ENCODE measurements around the gene ACAA1. TPM values are rescaled to one million over a fixed set of nuclear protein-coding genes. Genes with fewer than 3 reads are reported as not detected.

ACAA1 gene
- total and polyA plus RNA-seq, 10 of the 15 experiments (the other 5 are each of a cell fraction or from before 2014, with no cell fraction given), result 5.7 to 85.4 (median 60.6) TPM

DNA sequence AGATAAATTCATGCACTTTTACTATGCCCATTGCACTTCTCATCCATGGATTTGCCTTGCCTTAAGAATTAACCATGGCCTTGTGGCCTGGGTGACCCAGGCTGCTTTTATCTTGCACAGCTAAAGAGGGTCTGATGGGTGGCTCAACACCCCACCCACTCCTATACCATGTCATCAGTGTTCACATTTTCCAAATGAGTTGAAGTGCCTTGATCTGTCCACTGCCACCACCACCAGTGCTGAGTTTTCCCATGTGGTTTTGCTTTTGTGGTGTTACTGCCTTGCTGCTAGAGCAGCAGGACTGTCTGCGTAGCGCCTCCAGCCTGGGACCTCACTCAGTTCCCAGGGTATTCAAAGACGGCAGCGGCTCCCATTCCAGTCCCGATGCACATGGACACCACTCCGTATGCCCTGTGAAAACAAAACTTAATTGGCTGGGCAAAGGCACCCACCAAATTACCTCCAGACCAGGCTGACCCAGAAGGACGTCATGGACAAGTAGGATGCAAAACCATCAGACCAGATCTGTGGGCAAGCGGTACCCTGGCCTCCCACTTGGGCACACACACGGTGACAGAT, 14.1 kb downstream of the ACAA1 start (continued):
- TF ChIP-seq REST (IDR thresholded peaks at IDR 0.05; ENCODE audit: low read depth, low read length), result no peak
- no peak for TF ChIP-seq STAT3 (IDR thresholded peaks at IDR 0.05; ENCODE audit: low read depth, low read length)

- intact Hi-C loops (cut with micrococcal nuclease; ENCODE audit: unreplicated experiment), result no loop called here
Observed at GRCh38 chr3:38121832-38122461, 15.0 kb downstream of the ACAA1 start.

More at GRCh38 chr3:38121832-38122461, 15.0 kb downstream of the ACAA1 start:
- Histone ChIP-seq H2AFZ (ENCODE audit: control insufficient read depth, low read depth, low read length) (no peak overlapping the region), H3K36me3 (ENCODE audit: control insufficient read depth in 2 of 2, insufficient read depth in 2 of 2, low read length in 1 of 2) (peaks cover 21 to 28% of the 10 kb centered on the region in 2 experiments; a peak in 3 of 4 replicates), H4K20me1 (ENCODE audit: control insufficient read depth, insufficient read depth) (no peaks in the 10 kb centered on the region), H3K4me3 (no peak overlapping the region), H3K79me2 (ENCODE audit: control insufficient read depth, insufficient read depth, low read length) (no peaks in the 10 kb centered on the region), H3K27me3 (replicated peaks in 1 of 2; ENCODE audit: control insufficient read depth in 2 of 2, insufficient read depth in 2 of 2, low read length in 1 of 2) (no peaks in the 10 kb centered on the region), H3K4me2 (ENCODE audit: control insufficient read depth, insufficient read depth) (no peak overlapping the region), H3K9ac (ENCODE audit: control insufficient read depth, insufficient read depth, low read length) (no peak overlapping the region), H3K9me3 (replicated peaks; ENCODE audit: control insufficient read depth, insufficient read depth, low read length) (no peaks in the 10 kb centered on the region), H3K4me1 (ENCODE audit: control insufficient read depth, insufficient read depth, low read length) (no peaks in the 10 kb centered on the region), H3K27ac (ENCODE audit: control insufficient read depth, insufficient read depth) (no peak overlapping the region)
- DNase-seq (ENCODE audit: low read depth, low spot score) (no peak), FAIRE-seq (no peak), ATAC-seq (no peak)
- in situ Hi-C loops (cut with MboI), result no loop called here
- POLR2A ChIA-PET, result no interaction called here
- TF ChIP-seq SPI1 (IDR thresholded peaks at IDR 0.05; ENCODE audit: borderline replicate concordance, insufficient read depth, low read depth, low read length) (no peak), ZBED1 (IDR thresholded peaks at IDR 0.05; ENCODE audit: borderline replicate concordance) (no peak), ATF7 (IDR thresholded peaks at IDR 0.05; ENCODE audit: low read depth) (no peak), ASH2L (IDR thresholded peaks at IDR 0.05; ENCODE audit: borderline replicate concordance, low read depth) (no peak), TCF7 (IDR thresholded peaks at IDR 0.05; ENCODE audit: borderline replicate concordance) (no peak), GABPA (IDR thresholded peaks at IDR 0.05; ENCODE audit: low read depth) (no peak), PML (IDR thresholded peaks at IDR 0.05; ENCODE audit: low read length) (no peak), BHLHE40 (IDR thresholded peaks at IDR 0.05; ENCODE audit: borderline replicate concordance in 1 of 2, low read depth in 2 of 2, low read length in 1 of 2) (no peak), NRF1 (conservative IDR thresholded peaks at IDR 0.05; ENCODE audit: low read depth, low read length) (no peak), RCOR1 (conservative IDR thresholded peaks at IDR 0.05; ENCODE audit: low read depth, low read length) (no peak), BACH1 (IDR thresholded peaks at IDR 0.05; ENCODE audit: borderline replicate concordance) (no peak), ESRRA (IDR thresholded peaks at IDR 0.05; ENCODE audit: low read length) (no peak), JUNB (IDR thresholded peaks at IDR 0.05) (no peak), POU2F2 (IDR thresholded peaks at IDR 0.05; ENCODE audit: borderline replicate concordance, low read depth, low read length) (no peak), PBX3 (IDR thresholded peaks at IDR 0.05; ENCODE audit: insufficient replicate concordance, low read depth, low read length) (no peak), KDM1A (IDR thresholded peaks at IDR 0.05; ENCODE audit: borderline replicate concordance) (no peak), SP1 (IDR thresholded peaks at IDR 0.05; ENCODE audit: low read depth, low read length) (no peak), POLR2AphosphoS5 (IDR thresholded peaks at IDR 0.05; ENCODE audit: low read length) (no peak)
- SMC1A ChIA-PET (ENCODE audit: uncharacterized antibody, unreplicated experiment), result no interaction called here
- WGBS (ENCODE audit: insufficient coverage, insufficient replicate concordance, low lambda C conversion rate, missing lambda C conversion rate), result 98% methylated on average over 13 of the region's 13 CpGs
- no TSS peak for BruUV-seq (replicated peaks)
- CTCF ChIA-PET, result no interaction called here
- RAD21 ChIA-PET (ENCODE audit: unreplicated experiment), result no interaction called here

Data from GM12878 (cell line).